Measurements from ENCODE around the gene RAB11FIP3.
"Not testable (repeated sequence)": the region's sequence is repeated elsewhere in the genome, so short reads cannot be mapped to it uniquely, and the experiment has no call there.

DNA sequence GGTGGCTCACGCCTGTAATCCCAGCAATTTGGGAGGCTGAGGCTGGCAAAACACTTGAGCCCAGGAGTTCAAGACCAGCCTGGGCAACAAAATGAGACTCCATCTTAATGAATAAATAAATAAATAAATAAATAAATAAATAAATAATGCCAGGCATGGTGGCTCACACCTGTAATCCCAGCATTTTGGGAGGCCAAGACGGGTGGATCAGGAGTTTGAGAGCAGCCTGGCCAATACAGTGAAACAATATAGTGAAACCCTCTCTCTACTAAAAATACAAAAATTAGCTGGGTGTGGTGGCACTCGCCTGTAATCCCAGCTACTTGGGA, 10.3 kb upstream of the RAB11FIP3 start:
- not testable (repeated sequence) for TF ChIP-seq CTCF, POLR2A (IDR thresholded peaks at IDR 0.05)
